HG03442 (cell line): ENCODE measurements around the gene TEK.
"Not testable (repeated sequence)": the region's sequence is repeated elsewhere in the genome, so short reads cannot be mapped to it uniquely, and the experiment has no call there.

Source experiments
- ATAC-seq: cut with Tn5 transposase; IDR thresholded peaks from one replicate; pipeline ENCODE4 v1.9.1; 2021; ENCODE audit warnings: mild to moderate bottlenecking, moderate library complexity; ENCODE audit not compliant: unreplicated experiment

Gene TEK

DNA sequence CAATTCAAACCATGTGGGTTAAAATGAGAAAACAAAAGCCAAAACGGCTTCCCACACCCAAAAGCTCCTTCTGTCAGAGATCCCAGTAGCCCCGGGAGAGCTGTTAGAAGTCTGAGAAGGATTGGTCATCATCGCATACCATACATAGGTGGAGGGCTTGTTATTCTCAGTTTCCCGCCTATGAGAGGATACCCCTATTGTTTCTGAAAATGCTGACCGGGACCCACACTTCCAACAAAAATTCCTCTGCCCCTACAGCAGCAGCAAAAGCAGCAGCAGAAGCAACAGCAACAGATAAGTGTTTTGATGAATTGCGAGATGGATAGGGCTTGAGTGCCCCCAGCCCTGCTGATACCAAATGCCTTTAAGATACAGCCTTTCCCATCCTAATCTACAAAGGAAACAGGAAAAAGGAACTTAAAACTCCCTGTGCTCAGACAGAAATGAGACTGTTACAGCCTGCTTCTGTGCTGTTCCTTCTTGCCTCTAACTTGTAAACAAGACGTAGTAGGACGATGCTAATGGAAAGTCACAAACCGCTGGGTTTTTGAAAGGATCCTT, at the start of gene TEK:
TSS of gene TEK (plus strand) at position 245 of the 561 bp plus-strand sequence. CDS start 366 bp downstream, outside the sequence.
- ATAC-seq, result no peak

DNA sequence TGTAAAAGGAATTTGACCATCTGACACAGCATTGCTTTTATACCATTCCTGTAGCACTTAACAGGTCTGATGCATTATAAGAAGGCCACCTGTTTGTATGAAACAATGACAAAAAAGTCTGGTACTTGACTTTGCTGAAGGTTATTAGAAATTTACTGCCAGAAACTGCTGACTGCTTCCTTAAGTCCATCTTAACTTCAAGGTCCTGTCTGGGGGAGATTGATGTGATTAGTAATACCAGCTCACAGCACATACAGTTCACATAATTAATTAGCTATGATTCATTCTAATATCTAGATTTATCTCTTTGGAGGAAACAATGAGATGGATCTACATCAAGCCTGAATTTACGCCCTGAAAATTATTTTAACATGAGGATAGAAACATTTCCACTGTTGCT, 49.6 kb upstream of the TEK start:
- ATAC-seq, result no peak

DNA sequence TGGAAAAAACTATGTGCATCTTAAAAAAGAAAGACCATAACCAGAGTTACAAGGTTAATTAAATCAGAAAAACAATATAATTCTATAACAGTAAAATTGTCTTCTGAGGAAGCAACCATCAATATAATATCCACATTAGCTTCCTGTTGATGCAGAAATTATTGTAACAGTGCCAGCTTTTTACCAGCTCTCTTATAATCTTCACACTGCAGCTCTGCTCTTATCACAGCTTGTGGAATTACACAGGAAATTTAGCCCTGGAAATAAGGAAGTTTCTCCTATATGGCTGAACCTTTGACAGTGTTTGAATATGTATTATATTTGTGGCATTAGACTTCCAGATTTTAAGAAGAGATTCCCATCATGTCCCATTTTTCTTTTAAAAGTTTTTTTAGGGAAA, 49.1 kb upstream of the TEK start:
- no peak for ATAC-seq

DNA sequence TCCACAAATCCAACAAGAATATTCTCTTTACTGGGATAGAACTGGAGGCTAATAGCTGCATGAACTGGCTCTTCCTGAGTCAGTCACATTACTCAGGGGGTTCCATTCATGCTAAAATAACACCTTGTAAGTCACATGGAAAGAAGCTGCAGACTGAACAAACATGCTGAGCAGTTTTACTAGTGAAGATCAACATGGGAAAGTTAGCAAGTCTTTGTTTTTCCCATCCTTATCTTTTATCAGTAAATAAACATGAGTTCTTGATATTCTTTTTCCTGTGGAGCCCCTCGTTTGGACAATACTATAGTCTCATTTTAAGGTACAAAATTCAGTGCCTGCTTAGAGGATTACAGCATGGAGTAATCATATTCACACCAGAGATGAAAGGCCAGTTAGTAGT, 43.7 kb upstream of the TEK start:
- no peak for ATAC-seq

DNA sequence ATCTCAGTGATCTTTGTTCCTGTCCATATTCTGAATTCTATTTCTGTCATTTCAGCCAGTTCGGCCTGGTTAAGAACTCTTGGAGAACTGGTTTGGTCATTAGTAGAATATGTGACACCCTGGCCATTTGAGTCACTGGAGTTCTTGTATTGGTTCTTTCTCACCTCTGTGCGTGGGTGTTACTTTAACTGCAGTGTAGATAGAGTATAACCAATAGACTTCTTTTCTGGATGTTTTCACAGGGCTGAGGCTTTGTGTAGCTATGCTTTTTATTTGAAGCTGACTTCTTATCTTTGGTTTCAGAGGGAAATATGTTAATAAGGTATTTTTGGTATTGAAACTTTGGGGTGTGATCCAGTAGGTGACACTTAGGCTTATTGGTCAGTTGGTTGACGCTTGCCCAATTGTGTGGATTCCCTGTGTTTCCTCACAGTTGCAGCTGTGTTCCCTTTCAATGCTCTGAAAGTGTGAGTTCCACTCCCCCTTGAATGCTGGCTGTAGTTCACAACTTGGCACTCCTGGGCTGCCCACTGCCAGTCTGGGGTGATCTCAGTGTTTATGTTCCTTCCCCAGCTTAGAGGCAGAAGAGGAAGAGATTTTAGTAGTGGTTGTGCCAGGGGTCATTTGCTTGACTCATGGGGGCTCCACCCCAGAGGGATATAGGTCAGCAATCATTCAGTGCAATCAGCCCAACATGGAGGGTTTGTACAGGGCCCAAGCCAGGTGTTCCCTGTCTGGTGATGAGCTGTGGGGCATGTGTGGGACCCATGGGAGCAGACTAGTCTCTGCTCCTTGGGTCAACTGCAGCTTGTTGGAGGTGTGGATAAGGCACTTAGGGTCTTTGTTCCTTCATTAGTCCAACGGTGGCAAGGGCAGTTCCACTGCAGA, 34.9 kb upstream of the TEK start:
- ATAC-seq, result no peak

DNA sequence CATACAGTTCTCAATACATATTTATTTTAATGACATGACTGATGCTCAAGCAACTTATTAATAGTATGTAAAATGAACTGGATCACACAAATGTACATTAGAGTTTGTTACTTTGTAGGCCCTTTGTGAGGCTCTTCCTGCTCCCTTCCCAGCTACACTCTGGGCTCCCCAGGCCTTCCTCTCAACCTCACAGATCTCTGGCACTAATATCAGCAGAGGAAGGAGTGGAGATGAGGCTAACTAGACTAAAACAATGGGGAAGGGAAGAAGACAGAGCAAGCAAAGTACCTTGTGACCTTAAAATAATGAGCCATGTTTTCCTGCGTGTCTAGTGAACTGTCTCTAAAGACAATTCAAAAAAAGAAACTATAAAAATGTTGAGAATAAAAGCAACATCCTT, 30.3 kb upstream of the TEK start:
- no peak for ATAC-seq

DNA sequence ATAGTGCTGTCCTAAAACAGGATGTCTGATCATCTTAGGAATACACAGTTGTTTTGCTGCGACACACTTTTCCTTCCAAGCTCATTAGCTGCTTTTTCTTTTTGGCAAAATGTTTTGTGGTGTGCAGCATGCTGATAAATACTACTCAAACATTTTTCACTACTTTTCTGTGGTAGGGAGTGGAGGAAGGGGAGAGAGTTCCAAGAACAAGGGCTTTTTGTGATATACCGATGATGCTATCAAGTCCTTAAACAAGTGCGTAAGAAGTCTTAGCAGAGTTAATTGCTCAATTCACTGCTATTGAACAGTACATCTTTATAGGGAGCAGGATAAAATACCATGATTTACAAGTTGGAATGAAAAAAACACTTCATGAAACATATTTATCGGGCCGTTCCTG, 23.6 kb upstream of the TEK start:
- ATAC-seq, result no peak

DNA sequence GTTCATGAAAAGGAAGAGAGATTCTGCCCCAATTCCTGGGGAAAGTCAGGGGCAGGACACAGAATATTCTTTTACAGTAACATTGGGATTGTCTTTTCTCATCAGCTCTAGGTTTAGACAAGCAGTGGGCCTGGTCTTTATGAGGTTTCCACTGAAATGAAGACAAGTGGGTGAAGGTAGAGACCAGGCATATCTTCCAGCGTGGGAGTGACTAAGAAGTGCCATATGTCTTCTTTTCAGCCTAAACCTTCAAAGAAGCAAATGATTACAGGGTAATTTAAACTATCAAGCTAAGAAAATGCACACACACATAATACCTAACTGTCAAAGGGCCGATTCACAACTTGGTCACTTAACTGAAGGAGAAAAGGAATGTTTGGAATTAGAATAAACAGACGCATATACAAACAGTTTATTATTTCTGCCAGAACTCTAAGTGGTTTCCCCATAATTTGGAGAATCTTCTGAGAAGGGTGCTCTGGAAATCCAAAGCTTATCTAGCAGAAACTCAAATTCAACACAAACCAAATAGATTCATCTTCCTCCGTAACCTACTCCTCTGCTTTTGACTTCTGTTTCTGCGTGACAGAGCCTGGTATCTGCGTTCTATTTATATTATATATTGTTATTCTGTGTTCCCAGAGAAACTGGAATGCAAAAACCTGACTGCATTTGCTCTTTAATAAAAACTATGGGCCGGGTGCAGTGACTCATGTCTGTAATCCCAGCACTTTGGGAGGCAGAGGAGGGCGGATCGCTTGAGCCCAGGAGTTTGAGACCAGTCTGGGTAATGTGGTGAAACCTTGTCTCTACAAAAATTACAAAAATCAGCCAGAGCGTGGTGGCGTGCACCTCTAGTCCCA, 22.0 kb upstream of the TEK start:
- no peak for ATAC-seq

DNA sequence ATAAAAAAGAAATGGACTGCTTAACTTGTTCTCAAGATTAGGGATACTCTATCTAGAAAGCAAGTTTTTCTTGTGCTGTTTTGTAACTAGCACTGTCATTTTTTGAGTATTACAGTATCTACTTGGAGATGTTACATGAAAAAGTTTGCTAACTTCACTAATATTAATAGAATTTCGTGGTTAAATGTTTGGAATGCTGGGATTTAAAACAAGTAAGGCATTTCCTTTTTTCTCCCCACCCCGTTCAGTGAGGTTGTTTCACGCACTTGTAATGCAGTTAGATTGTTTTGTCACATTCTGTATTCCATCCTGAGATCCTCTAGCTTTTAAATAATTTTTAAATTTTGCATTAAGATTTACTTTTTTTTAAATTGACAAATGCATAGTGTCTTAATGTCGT, 20.0 kb upstream of the TEK start:
- ATAC-seq, result no peak

DNA sequence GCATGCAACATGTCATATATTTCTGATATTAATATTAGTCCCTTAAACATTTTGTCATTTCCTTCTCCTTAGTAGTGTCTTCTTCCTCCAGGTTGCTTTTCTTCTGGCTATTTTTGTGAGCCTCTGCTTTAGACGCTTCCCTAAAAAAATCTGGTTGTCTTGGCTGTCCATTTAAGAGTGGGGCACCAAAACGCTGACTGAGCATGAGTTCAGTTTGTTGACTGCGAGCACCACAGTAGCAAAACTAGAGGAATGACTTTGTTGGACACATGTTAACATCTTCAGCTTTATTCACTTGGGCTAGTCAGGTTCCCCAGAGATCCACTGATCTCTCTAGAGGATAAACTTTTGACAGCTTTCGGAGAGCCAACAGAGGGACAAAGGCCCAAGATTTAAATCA, 19.3 kb upstream of the TEK start:
- ATAC-seq, result no peak

DNA sequence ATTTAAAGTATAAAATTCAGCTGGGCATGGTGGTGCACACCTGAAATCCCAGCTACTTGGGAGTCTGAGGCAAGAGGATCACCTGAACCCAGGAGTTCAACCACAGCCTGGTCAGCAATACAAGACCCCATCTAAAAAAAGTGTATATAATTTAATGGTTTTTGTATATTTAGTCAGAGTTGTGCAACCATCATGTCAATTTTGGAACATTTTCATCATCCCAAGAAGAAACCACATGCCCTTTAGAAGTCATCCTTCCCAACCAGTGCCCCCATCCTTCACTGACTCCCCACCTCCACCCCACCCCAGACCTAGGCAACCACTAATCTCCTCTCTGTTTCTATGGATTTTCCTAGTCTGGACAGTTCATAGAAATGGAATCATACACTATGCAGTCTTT, 18.8 kb upstream of the TEK start:
- no peak for ATAC-seq

DNA sequence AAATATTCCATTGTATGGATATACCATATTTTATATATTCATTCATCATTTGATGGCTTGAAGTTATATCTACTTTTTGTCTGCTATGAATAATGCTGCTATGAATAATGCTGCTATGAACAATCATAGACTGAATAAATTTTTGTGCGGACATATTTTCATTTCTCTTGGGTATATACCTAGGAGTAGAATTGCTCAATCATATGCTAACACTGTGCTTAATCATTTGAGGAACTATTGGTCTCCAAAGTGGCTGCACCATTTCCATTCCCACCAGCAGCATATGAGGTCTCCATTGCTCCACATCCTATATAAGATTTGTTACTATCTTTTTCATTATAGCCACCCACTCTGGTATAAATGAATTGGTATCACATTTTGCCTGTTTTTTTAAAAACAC, 18.3 kb upstream of the TEK start:
- ATAC-seq, result no peak

DNA sequence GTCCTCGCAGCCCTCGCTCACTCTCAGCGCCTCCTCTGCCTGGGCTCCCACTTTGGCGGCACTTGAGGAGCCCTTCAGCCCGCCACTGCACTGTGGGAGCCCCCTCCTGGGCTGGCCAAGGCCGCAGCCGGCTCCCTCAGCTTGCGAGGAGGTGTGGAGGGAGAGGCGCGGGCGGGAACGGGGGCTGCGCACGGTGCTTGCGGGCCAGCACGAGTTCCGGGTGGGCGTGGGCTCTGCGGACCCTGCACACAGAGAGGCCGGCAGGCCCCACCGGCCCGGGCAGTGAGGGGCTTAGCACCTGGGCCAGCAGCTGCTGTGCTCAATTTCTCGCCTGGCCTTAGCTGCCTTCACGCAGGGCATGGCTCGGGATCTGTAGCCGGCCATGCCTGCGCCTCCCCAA, 16.5 kb upstream of the TEK start:
- not testable (repeated sequence) for ATAC-seq

DNA sequence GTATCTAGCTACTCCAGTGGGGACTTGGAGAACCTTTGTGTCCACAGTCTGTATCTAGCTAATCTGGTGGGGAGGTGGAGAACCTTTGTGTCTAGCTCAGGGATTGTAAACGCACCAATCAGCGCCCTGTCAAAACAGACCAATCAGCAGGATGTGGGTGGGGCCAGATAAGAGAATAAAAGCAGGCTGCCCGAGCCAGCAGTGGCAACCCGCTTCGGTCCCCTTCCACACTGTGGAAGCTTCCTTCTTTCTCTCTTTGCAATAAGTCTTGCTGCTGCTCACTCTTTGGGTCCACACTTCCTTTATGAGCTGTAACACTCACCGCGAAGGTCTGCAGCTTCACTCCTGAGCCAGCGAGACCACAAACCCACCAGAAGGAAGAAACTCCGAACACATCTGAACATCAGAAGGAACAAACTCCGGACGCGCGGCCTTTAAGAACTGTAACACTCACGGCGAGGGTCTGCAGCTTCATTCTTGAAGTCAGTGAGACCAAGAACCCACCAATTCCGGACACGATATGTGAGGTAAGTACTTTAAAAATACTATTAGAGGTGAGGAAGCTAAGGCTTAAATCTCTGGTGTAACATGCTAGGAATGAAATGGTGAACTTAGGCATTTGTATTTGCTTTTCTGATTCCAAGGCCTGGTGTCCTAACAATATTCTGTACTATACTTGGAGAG, 15.5 kb upstream of the TEK start:
- ATAC-seq, result not testable (repeated sequence)

DNA sequence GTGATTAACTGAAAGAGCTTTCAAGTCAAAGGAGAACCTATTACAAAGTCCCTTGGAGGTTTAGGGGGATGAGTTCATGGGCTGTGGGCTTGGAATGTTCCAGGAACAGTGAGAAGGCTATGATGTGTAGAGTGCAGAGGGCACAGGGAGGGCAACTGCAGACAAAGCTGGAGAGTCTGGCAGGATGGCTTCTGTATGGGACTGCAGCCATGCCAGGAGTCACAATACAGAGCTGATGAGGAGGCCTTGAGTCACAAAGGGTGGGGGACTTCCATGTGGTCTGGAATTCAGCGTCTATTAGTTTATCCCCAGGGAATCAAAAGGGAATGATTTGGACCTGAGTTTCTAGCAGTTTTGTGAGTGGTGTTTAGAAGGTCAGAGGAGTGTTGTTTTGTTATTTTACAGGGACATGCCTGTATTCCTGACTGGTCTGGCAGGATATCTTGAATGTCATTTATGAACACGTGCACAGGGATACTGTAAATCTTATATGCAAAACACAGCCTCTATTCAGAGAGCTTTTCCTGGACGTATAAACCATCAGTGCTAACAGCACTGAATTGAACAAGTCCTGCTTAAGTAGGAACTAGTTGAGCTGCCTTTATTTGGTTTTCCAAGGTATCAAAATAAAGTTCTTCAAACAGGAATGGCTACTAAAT, 14.3 kb upstream of the TEK start:
- no peak for ATAC-seq

DNA sequence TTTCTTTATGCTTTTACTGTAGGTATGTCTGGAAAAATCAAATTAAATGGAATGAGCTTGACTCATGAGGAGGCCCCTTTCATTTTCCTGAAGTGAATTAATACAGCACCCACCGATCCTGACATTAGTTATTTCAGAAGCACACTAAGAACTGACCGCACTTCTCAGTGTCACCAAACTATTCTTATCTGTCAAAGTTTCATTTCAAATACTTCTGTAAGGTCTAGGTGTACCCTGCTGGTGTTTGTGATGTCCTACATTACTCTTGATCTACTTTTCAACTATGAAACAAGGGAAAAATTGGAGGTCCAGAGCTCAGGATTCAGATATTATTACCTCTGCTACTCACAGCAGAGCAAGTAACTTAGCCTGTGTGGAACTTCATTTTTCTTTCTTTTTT, 1.8 kb upstream of the TEK start:
- no peak for ATAC-seq

DNA sequence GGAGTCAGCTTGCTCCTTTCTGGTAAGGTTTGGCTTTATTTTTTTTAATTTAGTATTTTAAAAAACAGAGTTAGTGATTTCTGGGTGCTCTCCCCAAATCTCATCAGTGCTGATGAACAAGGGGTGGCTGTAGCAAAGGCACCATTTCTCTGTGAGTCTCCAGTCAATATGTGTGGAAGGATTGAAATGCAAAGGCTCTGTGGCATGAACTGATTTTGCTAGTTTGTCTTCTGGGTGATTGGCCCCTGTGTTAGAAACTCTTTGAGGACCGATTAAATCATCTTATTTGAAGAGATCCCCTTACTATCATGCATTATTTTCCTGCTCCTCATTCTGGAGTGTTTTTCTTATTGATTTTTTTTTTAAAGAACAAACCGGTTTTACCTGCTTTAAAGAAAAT, 596 bp downstream of the TEK start:
- no peak for ATAC-seq

DNA sequence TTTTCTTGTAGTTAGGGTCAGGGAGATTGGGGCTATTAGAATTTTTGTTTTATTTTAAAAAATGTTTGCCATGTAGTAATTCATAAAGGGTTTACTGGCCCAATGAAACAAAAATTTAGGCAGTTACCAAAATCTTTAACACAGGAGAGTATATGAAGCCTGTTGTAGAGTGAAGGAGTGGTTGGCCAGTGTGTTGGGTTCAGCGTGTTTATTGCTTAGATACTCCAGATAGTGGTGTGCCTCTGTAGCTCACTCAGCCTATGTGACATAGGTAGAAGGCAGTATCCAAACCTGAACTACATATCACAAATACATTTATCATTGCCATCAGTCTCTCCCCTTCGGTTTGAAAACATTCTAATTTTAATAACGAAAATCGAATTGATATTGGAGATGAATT, 1.2 kb downstream of the TEK start:
- no peak for ATAC-seq

DNA sequence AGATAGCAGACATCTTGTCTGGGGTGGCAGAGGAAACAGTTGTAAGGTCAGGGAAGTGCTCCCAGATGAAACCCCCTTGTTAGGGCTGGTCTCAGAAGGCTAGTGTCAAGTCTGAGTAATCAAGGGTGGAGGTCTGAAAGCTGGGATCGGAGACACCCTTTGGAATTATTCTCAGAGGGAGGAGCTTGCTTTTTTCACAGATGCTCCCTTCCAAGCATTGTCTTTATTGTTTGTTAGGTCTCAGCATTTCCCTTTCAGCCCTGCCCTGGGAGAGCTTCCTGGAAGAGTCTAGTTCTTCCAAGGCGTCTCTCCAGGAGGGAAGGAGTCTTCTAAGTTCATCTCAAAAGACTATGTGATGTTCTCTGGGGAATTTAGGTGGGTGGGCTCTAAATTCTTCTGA, 3.2 kb downstream of the TEK start:
- ATAC-seq, result no peak

DNA sequence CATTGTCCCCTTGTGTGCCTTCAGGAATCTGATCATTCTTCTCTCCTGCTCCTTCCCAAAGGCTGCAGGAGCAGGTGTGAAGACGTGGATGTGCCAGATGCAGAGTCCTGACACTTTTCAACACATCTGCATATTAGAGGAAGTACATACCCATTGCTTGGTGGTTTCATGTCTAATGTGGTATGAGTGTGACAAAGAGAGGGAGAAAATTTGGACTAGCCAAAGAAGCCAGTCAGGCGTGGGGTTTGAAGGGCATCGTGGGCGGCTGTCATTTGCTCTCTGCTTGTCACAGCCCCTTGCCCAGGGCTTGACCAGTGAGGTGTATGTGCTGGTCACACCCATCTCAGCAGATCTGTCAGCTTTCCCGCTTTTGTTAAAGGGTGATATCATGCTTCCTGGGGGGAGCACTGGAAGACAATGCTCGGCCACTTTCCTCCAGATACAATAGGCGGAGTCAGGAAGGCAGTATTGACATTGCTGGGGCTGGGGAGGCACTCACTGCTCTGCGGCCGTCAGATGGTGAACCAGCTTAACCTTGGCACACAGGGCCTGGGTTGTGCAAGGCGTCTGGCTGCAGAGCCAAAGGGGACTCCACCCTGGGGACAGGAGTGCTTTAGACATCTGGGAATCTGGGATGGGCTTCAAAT, 8.6 kb downstream of the TEK start:
- ATAC-seq, result no peak
